ENCODE results near the gene GALNT10. TPM values are rescaled to one million over a fixed set of nuclear protein-coding genes. Genes with fewer than 3 reads are reported as not detected.

GALNT10 gene
- total and polyA plus RNA-seq, 2 donors from 2014 or later = 13.0 to 44.3 TPM

DNA sequence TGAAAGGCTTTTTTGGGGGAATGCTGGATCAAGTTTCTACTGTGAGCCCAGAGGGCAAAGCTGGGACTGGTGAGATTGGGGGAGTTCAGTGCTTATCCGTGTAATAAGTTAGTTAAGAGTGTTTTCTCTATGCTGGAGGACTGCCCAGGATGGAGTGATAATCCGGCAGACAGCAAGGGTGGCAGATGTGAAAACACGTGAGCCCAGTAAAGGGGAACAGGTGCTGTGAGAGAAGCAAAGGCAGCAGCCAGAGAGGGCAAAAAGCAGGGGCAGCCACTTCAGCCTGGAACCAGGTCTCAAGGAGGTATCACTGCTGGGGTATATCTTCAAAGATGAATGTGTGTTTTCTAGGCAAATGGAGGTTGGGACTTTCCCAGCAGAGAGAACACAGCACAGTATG lies 53.9 kb downstream of the GALNT10 start:
- intact Hi-C loops (cut with DNase I) = no loop called here
- no peak overlapping the region for H3K4me3 ChIP-seq (ENCODE audit: low read length in 3 of 3)
- no peak overlapping the region for H3K9ac ChIP-seq (ENCODE audit: low read length in 3 of 3)
- no peaks in the 10 kb centered on the region for H3K4me1 ChIP-seq (ENCODE audit: control insufficient read depth in 2 of 3, insufficient read depth in 2 of 3, low read depth in 1 of 3, low read length in 3 of 3)
- DNase-seq (no peak), FAIRE-seq (no peak)
- no peaks in the 10 kb centered on the region for H3K36me3 ChIP-seq (ENCODE audit: control insufficient read depth in 2 of 3, insufficient read depth in 3 of 3, low read length in 3 of 3)
- H3K27ac ChIP-seq (ENCODE audit: low read depth in 2 of 2, low read length in 2 of 2) = no peak overlapping the region
- H3K9me3 ChIP-seq (ENCODE audit: control insufficient read depth in 2 of 3, insufficient read depth in 1 of 3, low read length in 3 of 3) = no peaks in the 10 kb centered on the region
- no peaks in the 10 kb centered on the region for H3K27me3 ChIP-seq (ENCODE audit: control insufficient read depth, insufficient read depth, low read length)
- no peak for TF ChIP-seq CTCF (IDR thresholded peaks at IDR 0.05; ENCODE audit: borderline replicate concordance, extremely low read depth, insufficient read depth)

- intact Hi-C loops (cut with DNase I) = no loop called here
- no peak for TF ChIP-seq CTCF (IDR thresholded peaks at IDR 0.05; ENCODE audit: borderline replicate concordance, extremely low read depth, insufficient read depth)
- DNase-seq (no peak), FAIRE-seq (no peak)
- no peaks in the 10 kb centered on the region for H3K9me3 ChIP-seq (ENCODE audit: control insufficient read depth in 2 of 3, insufficient read depth in 1 of 3, low read length in 3 of 3)
- H3K27ac ChIP-seq (ENCODE audit: low read depth in 2 of 2, low read length in 2 of 2) = no peak overlapping the region
- no peaks in the 10 kb centered on the region for H3K27me3 ChIP-seq (ENCODE audit: control insufficient read depth, insufficient read depth, low read length)
- no peak overlapping the region for H3K9ac ChIP-seq (ENCODE audit: low read length in 3 of 3)
- H3K4me3 ChIP-seq (ENCODE audit: low read length in 3 of 3) = no peak overlapping the region
- no peaks in the 10 kb centered on the region for H3K4me1 ChIP-seq (ENCODE audit: control insufficient read depth in 2 of 3, insufficient read depth in 2 of 3, low read depth in 1 of 3, low read length in 3 of 3)
- no peaks in the 10 kb centered on the region for H3K36me3 ChIP-seq (ENCODE audit: control insufficient read depth in 2 of 3, insufficient read depth in 3 of 3, low read length in 3 of 3)
Measured at GRCh38 chr5:154248691-154249090, 58.2 kb downstream of the GALNT10 start.

DNA sequence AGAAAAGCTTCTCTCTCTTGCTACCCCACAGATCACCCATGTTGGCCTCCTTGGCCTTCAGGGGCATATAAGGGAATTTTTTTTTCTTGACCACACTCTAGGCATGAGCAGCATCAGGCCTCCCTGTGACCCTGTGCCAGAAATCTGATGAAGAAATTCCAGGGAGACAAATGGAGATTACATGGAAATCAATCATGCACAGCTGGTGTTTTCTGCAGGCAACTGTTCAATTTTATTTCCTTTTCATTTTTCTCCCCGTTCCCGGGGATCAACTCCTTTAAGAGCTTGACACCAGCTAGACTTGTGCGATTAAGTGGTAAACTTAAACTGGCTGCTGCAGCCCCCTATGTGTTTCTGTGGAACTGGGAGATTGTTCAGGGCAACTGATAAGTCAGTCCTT lies 59.3 kb downstream of the GALNT10 start:
- Histone ChIP-seq H3K36me3 (ENCODE audit: control insufficient read depth in 2 of 3, insufficient read depth in 3 of 3, low read length in 3 of 3) (no peaks in the 10 kb centered on the region), H3K9me3 (ENCODE audit: control insufficient read depth in 2 of 3, insufficient read depth in 1 of 3, low read length in 3 of 3) (no peaks in the 10 kb centered on the region), H3K27ac (ENCODE audit: low read depth in 2 of 2, low read length in 2 of 2) (no peak overlapping the region), H3K9ac (ENCODE audit: low read length in 3 of 3) (no peak overlapping the region), H3K4me1 (ENCODE audit: control insufficient read depth in 2 of 3, insufficient read depth in 2 of 3, low read depth in 1 of 3, low read length in 3 of 3) (no peaks in the 10 kb centered on the region), H3K4me3 (ENCODE audit: low read length in 3 of 3) (no peak overlapping the region), H3K27me3 (ENCODE audit: control insufficient read depth, insufficient read depth, low read length) (no peaks in the 10 kb centered on the region)
- no peak for DNase-seq
- intact Hi-C loops (cut with DNase I) = no loop called here
- TF ChIP-seq CTCF (IDR thresholded peaks at IDR 0.05; ENCODE audit: borderline replicate concordance, extremely low read depth, insufficient read depth) = no peak
- no peak for FAIRE-seq

GRCh38 chr5:154251529-154251928 lies 61.0 kb downstream of the GALNT10 start:
- no peak for TF ChIP-seq CTCF (IDR thresholded peaks at IDR 0.05; ENCODE audit: borderline replicate concordance, extremely low read depth, insufficient read depth)

More at GRCh38 chr5:154251529-154251928, 61.0 kb downstream of the GALNT10 start:
- no peak overlapping the region for H3K27ac ChIP-seq (ENCODE audit: low read depth in 2 of 2, low read length in 2 of 2)
- H3K36me3 ChIP-seq (ENCODE audit: control insufficient read depth in 2 of 3, insufficient read depth in 3 of 3, low read length in 3 of 3) = no peaks in the 10 kb centered on the region
- no peaks in the 10 kb centered on the region for H3K4me1 ChIP-seq (ENCODE audit: control insufficient read depth in 2 of 3, insufficient read depth in 2 of 3, low read depth in 1 of 3, low read length in 3 of 3)
- DNase-seq = no peak
- no peaks in the 10 kb centered on the region for H3K27me3 ChIP-seq (ENCODE audit: control insufficient read depth, insufficient read depth, low read length)
- H3K4me3 ChIP-seq (ENCODE audit: low read length in 3 of 3) = no peak overlapping the region
- intact Hi-C loops (cut with DNase I) = no loop called here
- no peak for FAIRE-seq
- H3K9me3 ChIP-seq (ENCODE audit: control insufficient read depth in 2 of 3, insufficient read depth in 1 of 3, low read length in 3 of 3) = no peaks in the 10 kb centered on the region
- H3K9ac ChIP-seq (ENCODE audit: low read length in 3 of 3) = no peak overlapping the region
